ENCODE results near the gene BOLA3.
"Not testable (repeated sequence)": the region's sequence is repeated elsewhere in the genome, so short reads cannot be mapped to it uniquely, and the experiment has no call there.

Gene BOLA3

GRCh38 chr2:74137651-74138599 is 9.8 kb downstream of the BOLA3 start:
- Histone ChIP-seq H3K36me3 (no peaks in the 10 kb centered on the region), H3K9me3 (no peaks in the 10 kb centered on the region), H3K27me3 (no peaks in the 10 kb centered on the region), H3K4me3 (ENCODE audit: low read depth in 1 of 2, low read length in 1 of 2) (no peak overlapping the region), H3K4me1 (ENCODE audit: control insufficient read depth in 1 of 2, insufficient read depth in 1 of 2, low read depth in 1 of 2, low read length in 1 of 2) (no peaks in the 10 kb centered on the region), H3K27ac (no peak overlapping the region)
- no peak for TF ChIP-seq CTCF (IDR thresholded peaks at IDR 0.05)

- TF ChIP-seq CTCF (IDR thresholded peaks at IDR 0.05), result no peak
- no peaks in the 10 kb centered on the region for H3K9me3 ChIP-seq
- H3K4me1 ChIP-seq (ENCODE audit: control insufficient read depth in 1 of 2, insufficient read depth in 1 of 2, low read depth in 1 of 2, low read length in 1 of 2), result no peaks in the 10 kb centered on the region
- no peak overlapping the region for H3K27ac ChIP-seq
- no peak overlapping the region for H3K4me3 ChIP-seq (ENCODE audit: low read depth in 1 of 2, low read length in 1 of 2)
- H3K36me3 ChIP-seq, result no peaks in the 10 kb centered on the region
- peaks cover 27% of the 10 kb centered on the region for H3K27me3 ChIP-seq
Observed at GRCh38 chr2:74131901-74132300, 15.8 kb downstream of the BOLA3 start.

GRCh38 chr2:74130211-74130995 is 17.3 kb downstream of the BOLA3 start:
- Histone ChIP-seq H3K4me3 (ENCODE audit: low read depth in 1 of 2, low read length in 1 of 2) (no peak overlapping the region), H3K27me3 (peaks cover 27% of the 10 kb centered on the region), H3K36me3 (no peaks in the 10 kb centered on the region), H3K27ac (no peak overlapping the region), H3K4me1 (ENCODE audit: control insufficient read depth in 1 of 2, insufficient read depth in 1 of 2, low read depth in 1 of 2, low read length in 1 of 2) (no peaks in the 10 kb centered on the region), H3K9me3 (no peaks in the 10 kb centered on the region)
- no peak for TF ChIP-seq CTCF (IDR thresholded peaks at IDR 0.05)

GRCh38 chr2:74128206-74128605 is 19.5 kb downstream of the BOLA3 start:
- no peak for TF ChIP-seq CTCF (IDR thresholded peaks at IDR 0.05)
- Histone ChIP-seq H3K36me3 (no peaks in the 10 kb centered on the region), H3K27me3 (peaks cover 27% of the 10 kb centered on the region), H3K4me1 (ENCODE audit: control insufficient read depth in 1 of 2, insufficient read depth in 1 of 2, low read depth in 1 of 2, low read length in 1 of 2) (no peaks in the 10 kb centered on the region), H3K9me3 (no peaks in the 10 kb centered on the region), H3K27ac (no peak overlapping the region), H3K4me3 (ENCODE audit: low read depth in 1 of 2, low read length in 1 of 2) (no peak overlapping the region)

GRCh38 chr2:74123955-74124354 is 23.8 kb downstream of the BOLA3 start:
- H3K9me3 ChIP-seq; H3K4me1 ChIP-seq (ENCODE audit: control insufficient read depth in 1 of 2, insufficient read depth in 1 of 2, low read depth in 1 of 2, low read length in 1 of 2); H3K36me3 ChIP-seq; H3K4me3 ChIP-seq (ENCODE audit: low read depth in 1 of 2, low read length in 1 of 2); H3K27me3 ChIP-seq; H3K27ac ChIP-seq: not testable (repeated sequence)

- H3K27me3 ChIP-seq; H3K36me3 ChIP-seq; H3K27ac ChIP-seq; H3K4me3 ChIP-seq (ENCODE audit: low read depth in 1 of 2, low read length in 1 of 2); H3K9me3 ChIP-seq; H3K4me1 ChIP-seq (ENCODE audit: control insufficient read depth in 1 of 2, insufficient read depth in 1 of 2, low read depth in 1 of 2, low read length in 1 of 2): not testable (repeated sequence)
Observed at GRCh38 chr2:74121846-74122245, 25.9 kb downstream of the BOLA3 start.

Data from neutrophil (primary cell).